GM18870 (cell line): ENCODE data around the gene SDF4.
"Not testable (repeated sequence)": the region's sequence is repeated elsewhere in the genome, so short reads cannot be mapped to it uniquely, and the experiment has no call there.

Experiments used
- ATAC-seq: cut with Tn5 transposase; IDR thresholded peaks from one replicate; pipeline ENCODE4 v1.9.1; 2021; ENCODE audit warnings: moderate library complexity; ENCODE audit not compliant: unreplicated experiment

Gene SDF4

DNA sequence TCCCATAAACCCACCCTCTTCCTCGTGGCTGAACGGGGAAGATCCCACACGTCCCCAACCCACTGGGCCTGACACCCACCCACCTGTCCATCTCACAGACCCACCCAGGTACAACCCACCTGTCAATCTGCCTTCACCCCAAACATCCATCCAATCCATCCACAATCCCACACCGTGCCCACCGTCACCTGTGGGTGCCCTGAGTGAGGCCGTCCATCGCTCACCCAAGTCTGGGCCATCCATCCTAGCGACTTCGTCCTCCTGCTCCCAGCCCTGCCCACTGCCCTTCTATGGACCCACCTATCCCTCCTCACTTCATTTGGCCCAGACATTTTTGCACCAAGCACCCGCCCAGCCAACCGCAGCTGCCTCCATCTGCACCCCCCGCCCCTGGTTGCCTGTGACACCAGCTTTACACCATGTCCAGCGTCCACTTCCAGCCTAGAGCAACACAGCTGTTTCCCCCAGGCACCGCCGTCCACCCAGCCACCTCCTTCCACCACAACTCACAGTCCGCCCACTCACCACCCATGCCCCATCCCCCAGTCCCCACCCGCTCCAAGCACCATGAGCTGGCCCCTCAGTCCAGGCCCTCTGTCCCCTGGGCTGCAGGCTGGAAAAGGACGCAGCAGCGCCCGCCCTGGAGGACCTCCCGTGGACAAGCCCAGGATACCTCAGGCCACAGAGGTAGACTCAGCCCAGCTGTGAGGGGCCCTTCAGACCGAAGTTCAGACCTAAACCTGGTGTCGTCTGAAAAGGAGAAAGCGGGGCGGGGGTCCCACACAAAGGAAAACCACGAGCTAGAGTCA lies 50.5 kb downstream of the SDF4 start:
- no peak for ATAC-seq

DNA sequence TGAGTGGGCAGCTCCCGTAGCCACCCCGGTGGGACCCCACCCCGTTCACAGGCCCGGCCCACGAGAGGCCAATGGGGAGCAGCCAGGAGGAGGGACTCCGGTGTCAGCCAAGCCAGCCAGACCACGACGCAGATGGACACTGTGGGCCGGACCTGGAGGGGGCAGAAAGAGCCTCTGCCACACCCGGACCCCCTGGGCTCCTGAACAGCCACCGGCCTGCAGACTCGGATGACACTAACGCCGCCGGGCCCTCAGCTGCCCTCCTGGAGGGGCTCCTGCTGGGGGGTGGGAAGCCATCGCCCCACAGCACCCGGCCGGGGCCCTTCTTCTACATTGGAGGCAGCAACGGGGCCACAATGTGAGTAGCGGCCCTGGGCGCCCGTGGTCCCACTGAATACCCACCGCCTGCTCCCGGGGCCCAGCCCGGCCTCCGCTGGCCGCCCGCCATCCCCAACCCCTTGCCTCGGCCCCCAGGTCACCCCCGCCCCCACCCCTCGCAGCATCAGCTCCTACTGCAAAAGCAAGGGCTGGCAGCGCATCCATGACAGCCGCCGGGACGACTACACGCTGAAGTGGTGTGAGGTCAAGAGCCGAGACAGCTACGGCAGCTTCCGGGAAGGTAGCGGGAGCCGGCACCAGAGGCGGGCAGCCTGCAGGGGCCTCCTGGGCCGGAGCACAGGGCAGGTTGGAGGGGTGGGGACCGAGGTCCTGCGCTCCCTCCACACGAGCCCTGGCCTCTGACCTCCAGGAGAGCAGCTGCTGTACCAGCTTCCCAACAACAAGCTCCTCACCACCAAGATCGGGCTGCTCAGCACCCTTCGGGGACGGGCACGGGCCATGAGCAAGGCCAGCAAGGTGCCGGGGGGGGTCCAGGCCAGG lies 51.6 kb downstream of the SDF4 start:
- no peak for ATAC-seq

DNA sequence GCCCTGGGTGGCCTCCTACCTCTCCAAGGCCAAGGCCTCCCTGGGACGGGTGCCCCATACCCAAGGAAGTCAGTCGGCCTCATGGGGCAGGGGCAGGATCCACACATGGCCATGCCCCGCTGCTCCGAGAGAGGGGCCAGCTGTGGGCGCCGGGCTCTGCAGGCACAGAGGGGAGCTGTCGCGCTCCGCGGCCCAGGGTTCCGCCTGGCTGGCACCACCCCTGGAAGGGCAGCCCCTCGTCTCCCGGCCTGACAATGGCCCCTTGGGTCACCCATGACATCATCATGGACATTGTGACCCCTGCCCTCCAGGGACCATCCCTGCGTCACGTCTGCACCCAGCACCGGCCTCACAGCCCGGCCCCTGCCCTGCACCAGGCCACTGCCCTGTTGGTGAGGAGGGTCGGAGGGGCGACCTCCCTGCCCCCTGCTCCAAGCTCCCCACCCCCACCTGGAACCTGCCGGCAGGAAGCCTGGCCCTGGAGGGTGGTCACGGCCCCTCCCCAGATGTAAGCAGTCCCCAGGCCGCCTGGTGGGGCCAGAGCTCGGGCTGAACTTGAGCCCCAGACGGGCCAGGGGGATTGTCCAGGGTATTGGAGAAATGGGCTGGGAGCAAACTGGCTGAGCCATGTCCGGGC lies 52.3 kb downstream of the SDF4 start:
- no peak for ATAC-seq

DNA sequence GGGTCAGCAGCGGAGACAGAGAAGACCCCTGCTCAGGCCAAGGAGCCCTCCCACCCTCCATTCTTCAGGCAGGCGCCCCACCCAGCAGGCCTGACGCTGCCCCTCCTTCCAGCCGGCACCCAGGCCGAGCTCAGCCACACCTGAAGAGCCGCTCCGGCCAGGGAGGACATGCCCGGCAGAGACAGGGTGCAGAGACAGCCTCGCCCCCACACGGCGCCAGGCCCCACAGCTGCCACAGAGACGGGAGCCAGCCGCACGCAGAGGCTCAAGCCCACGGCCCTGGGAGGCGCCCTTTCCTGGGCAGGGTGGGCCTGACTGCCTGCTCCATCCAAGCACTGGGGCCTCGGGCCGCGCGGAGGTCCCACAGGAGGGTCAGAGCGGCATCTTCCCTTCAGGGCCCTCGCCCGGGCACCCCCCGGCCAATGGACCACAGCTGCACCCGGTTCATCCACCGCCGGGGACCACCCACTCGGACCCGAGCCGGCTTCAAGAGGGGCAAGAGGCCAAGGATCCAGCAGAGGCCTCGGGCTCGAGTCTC lies 52.9 kb downstream of the SDF4 start:
- no peak for ATAC-seq

DNA sequence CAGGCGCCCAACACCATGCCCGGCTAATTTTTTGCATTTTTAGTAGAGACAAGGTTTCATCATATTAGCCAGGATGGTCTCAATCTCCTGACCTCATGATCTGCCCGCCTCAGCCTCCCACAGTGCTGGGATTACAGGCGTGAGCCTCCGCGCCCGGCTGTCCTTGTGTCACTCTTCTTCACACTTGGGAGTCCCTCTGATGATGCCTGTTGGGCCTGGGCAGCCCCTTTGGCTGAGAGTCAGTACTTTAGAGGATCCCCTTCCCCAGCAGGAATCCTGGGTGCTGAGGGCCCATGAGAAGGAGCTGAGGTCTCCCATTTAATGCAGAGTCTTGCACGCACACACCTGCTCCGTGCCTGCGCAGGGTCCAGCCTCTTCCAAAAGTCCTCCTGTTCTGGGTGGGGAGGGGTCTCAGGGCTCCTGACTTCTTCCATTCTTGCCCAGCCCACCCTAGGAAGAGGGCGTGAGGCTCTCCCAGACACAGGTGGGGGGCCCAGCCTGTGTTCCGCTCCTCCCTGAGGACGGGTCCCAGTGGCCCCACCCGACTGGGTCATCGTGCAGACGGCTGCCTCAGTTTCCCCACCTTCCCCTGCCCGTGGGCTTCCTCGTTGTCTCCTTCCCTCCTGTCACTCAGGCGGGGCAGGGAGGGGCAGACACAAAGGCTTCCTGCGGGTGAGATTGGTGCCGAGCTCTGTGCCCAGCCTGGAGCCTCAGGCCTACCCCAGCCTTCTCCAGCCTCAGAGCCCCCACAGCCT lies 54.2 kb downstream of the SDF4 start:
- no peak for ATAC-seq

DNA sequence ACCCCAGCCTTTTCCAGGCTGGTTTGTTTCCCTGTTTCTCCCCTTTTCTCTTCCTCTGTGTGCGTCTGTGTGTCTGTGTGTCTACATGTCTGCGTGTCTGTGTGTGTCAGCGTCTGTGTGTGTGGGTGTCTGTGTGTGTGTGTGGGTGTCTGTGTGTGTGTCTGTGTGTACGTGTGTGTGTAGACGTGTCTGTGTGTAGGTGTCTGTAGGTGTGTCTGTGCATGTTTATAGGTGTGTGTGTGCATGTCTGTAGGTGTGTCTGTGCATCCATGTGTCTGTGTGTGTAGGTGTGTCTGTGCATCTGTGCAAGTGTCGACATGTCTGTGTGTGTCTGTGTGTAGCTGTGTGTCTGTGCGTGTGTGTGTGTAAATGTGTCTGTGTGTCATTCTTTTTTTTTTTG lies 54.9 kb downstream of the SDF4 start:
- ATAC-seq: no peak

DNA sequence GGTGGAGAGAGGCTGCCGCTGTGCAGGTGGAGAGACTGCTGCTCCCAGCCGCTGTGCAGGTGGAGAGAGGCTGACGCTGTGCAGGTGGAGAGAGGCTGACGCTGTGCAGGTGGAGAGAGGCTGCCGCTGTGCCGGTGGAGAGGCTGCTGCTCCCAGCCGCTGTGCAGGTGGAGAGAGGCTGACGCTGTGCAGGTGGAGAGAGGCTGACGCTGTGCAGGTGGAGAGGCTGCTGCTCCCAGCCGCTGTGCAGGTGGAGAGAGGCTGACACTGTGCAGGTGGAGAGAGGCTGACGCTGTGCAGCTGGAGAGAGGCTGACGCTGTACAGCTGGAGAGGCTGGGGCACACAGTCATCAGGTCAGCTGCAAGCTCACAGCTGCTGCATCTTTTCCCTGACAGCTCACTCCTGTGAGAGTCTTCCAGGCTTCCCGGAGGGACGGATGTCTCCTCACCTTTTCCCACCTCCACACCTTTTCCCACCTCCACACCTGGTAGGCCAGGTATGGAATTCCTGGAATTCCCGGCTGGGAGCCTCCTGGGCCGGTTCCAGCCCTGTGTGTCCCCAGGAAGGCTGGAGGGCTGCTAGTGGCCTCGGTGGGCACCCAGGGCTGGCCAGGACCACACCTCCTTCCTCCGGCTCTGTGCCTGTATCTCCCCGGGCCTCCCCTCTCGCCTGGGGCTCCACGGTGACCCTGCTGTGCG lies 55.6 kb downstream of the SDF4 start:
- not testable (repeated sequence) for ATAC-seq

DNA sequence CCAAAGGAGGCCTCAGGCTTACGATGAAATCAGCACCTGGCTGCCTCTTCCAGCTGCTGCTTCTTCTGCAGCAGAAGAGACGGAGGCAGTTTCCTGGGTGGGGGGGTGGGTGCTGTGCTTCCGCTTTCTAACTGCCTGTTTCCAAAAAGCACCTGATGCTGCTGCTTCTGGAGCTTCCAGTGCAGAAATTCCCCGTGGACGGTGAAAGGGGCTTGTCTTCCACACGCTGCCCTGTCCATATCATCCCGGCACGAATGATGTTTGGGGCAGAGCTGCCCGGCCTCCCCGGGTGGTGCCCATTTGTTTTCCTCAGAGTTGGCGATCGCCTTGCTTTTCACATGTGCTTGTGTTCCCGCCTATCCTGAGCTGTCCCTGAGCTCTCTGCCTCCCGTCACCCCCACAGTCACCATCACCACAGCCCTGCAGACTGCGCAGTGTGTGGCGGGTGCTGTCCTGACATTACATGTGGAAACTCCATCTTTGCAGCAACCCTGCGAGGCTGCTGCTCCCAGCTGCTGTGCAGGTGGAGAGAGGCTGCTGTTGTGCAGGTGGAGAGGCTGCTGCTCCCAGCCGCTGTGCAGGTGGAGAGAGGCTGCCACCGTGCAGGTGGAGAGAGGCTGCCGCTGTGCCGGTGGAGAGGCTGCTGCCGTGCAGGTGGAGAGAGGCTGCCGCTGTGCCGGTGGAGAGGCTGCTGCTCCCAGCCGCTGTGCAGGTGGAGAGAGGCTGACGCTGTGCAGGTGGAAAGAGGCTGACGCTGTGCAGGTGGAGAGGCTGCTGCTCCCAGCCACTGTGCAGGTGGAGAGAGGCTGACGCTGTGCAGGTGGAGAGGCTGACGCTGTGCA lies 56.4 kb downstream of the SDF4 start:
- ATAC-seq: no peak

DNA sequence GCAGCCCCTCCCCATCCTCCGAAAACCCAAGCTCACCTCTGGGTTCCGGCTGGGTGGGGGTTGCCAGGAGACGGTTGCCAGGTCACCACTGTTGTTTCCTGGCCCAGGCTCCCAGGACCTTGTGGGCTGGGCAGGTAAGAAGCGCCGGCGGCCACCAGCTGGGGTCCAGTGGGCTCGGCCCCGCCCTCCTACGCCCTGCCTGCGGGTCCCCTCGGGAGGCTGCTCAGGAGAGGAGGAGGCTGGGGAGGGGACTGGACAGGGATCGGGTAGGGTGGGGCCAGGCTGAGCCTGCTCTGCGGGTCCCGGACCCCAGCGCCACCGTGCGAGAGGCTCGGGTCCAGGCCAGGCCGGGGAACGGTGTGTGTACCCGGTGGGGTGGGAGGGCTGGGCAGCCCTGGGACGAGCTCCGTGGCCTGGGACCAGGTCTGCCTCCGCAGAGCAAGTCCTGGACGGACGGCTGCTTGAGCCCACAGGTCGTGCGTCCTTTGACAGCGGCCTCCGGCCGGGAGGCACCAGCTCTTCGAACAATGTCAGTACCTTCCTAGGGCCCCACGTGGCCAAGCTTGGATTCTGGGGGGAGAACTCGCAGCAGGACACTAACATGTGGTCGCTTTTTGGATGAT lies 57.9 kb downstream of the SDF4 start, which contains the start of gene TTLL10:
Gene TTLL10 (plus strand): TSS at position 88 of the 623 bp plus-strand sequence. CDS start 5,336 bp downstream, outside the sequence.
- ATAC-seq: no peak

DNA sequence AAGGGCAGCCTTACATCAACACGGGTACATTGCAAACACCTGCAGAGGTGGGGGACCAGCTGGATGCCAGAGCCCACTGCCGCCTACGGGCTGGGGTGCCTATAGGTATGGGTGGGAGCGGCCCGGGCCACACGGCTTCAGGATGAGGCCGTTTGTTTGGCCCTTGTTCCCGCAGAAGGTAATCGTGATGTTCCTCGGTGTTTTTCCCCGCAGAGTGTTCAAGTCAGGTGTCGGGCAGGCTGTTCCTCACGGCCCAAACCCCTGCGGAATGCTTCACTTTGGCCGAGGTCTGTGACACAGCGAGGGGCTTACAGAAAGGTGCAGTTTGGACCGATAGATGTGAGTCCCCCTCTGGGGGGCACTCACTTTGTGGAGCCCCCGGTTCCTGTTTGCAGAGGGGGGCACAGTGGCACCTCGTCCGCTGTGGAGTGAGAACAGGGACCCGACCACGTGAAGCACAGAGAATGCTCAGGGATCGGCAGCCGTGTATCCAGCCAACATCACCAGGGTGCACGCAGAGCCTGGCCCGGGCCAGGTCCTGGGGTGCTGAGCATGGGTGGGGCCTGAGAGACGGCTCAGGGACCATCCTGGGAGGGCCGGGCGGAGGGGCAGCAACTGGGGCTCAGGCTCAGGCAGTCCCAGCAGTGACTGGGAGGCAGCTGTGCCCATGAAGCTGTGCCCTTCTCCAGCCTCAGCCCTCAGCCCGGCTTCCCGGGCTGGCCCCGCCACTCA lies 58.6 kb downstream of the SDF4 start:
- ATAC-seq: no peak

DNA sequence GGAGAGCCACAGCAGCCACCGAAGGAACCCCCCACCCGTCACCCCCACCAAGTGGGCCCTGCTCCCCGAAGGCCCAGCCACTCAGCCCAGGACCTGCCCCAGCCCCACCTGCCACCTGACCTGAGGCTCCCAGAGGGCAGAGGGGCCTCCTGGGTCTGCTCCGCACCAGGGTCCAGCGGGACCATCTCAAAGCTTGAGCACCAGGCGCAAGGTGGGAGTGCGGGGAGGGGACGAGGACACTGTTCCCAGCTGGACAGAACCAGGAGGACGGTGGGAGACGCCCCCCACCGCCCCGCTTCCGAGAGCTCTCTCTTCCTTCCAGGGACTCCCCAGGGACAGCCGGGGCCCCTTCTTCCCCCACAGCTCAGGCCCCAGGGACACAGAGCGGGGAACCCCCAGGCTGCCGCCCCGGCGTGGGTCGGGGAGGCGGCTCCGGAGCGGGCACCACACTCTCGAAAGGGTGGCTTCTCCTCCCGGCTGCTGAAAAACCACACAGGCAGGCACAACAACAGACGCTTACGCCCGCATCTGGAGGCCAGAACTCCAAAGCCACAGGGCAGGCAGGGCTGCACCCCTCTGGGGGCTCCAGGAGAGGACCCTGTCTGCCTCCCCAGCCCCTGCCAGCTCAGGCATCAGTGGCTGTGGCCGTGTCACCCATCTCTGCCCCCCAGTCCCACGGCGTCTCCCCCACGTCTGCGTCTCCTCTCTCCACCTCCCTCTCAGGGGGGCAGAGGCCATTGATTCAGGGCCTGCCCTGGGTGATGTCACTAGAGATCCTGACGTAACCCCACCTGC lies 60.1 kb downstream of the SDF4 start:
- no peak for ATAC-seq

DNA sequence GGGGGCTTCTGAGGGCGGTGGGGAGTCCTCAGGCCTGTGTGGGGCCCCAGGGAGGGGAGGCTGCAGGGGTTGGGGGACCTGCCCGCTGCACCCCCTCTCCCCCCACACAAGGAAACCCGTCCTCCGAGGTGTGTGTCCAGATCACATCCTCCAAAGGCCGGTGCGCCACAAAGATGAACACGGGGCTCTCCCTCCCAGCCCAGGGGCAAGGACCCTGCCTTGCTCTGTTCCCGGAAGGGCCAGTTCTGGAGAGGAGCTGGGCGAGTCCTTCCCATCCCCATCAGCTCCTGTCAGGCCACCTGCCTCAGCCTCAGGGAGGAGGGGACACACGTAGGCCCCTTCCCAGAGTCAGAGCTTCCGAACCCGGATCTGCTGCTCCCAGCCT lies 60.6 kb downstream of the SDF4 start:
- no peak for ATAC-seq

DNA sequence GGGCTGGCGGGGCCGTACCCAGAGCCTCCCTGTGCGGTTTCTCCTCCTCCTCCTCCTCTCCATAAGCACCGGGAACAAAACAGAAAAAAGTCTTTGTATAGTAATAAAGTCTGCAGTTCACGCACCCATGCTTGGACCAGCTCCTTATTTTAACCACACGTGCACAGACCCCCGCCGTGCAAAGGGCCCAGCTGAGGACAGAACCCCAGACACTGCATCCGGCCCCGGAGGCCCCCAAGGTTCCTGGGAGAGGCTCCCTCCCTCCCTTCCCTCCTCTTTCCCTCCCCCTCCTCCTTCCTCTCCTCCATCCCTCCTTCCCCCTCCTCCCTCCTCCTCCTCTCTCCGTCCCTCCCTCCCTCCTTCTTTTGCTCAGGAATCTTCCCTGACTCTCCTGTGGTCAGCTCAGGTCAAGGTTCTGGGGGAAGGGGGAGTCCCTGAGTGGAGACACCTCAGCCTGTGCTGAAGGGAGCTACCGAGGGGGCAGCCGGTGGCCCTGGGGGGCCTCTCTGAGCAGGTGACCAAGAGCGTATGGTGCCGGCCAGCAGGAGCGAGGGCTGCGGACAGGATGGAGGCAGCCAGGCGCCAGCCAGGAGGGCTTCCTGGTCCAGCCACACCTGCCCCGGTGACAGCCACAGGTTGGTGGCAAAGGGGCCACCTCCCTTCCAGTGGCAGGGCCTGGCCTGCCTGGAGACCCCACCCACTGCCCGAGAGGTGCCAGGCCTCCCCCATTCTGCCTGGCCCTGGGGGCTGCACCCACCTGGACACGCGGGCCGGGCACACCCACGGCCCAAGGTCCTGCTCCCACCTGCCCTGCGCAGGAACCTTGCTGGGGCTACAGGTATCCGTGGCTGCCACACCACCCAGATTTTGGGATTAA lies 61.3 kb downstream of the SDF4 start:
- no peak for ATAC-seq

DNA sequence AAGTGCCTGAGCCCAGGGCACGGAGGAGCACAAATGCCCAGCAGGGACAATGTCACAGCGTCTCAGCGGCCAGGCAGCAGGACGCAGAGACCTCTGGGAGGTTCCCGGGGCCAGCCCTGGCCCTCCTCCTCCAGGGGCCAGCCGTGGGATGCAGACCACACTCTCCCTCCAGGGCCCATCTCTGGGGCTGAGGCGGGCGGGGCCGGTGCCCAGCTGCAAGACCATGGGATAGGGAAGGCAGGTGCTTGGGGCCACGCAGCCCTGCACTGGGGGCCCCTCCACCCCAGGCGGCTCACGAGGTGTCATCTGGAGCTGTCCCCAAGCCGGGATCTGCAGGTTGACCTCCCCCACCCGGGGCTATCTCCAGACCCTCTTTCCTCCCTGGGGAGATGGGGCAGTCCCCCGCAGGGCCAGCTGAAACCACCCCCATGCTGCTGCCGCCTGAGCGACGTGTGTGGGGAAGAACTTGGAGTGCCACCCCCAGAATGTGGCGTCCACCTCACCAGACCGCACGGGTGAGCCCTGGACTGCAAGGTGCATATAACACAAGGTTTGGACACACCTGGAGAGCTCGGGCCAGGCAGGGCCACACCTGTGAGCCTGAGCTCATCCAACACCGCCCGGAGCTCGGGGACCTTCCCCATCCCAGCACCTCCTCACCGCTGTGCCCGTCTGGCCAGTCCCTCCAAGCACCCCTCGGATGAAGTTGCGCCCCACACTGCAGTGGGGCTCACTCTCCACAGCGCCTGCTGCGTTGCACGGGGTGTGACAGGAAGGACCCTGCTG lies 62.2 kb downstream of the SDF4 start:
- ATAC-seq: no peak
